ENCODE results near the gene ABCC4. TPM values are rescaled to one million over a fixed set of nuclear protein-coding genes. Genes with fewer than 3 reads are reported as not detected.

The ABCC4 gene
- total and polyA plus RNA-seq, 2 of the 13 experiments (the other 11 are each of a cell fraction or from before 2014, with no cell fraction given), result 4.2 to 11.3 TPM

DNA sequence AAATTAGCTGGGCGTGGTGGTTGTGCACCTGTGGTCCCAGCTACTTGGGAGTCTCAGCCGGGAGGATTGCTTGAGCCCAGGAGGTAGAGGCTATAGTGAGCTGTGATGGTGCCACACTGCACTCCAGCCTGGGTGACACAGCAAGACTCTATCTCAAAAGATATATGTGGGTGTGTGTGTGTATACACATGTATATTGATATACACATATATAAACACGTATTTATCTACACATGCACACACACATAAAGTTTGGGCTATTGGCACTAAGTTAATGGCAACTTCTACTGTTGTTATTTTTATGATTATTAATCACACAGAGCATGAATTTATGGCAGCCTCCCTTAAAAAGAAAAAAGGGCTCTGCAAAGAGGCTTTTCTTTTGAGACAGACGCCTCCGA lies 27.1 kb upstream of the ABCC4 start (continued):
- TF ChIP-seq, protein P1, sequence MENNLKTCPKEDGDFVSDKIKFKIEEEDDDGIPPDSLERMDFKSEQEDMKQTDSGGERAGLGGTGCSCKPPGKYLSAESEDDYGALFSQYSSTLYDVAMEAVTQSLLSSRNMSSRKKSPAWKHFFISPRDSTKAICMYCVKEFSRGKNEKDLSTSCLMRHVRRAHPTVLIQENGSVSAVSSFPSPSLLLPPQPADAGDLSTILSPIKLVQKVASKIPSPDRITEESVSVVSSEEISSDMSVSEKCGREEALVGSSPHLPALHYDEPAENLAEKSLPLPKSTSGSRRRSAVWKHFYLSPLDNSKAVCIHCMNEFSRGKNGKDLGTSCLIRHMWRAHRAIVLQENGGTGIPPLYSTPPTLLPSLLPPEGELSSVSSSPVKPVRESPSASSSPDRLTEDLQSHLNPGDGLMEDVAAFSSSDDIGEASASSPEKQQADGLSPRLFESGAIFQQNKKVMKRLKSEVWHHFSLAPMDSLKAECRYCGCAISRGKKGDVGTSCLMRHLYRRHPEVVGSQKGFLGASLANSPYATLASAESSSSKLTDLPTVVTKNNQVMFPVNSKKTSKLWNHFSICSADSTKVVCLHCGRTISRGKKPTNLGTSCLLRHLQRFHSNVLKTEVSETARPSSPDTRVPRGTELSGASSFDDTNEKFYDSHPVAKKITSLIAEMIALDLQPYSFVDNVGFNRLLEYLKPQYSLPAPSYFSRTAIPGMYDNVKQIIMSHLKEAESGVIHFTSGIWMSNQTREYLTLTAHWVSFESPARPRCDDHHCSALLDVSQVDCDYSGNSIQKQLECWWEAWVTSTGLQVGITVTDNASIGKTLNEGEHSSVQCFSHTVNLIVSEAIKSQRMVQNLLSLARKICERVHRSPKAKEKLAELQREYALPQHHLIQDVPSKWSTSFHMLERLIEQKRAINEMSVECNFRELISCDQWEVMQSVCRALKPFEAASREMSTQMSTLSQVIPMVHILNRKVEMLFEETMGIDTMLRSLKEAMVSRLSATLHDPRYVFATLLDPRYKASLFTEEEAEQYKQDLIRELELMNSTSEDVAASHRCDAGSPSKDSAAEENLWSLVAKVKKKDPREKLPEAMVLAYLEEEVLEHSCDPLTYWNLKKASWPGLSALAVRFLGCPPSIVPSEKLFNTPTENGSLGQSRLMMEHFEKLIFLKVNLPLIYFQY (CRISPR knock-in tag; IDR thresholded peaks at IDR 0.05; ENCODE audit: borderline replicate concordance), result no peak
- TF ChIP-seq RAD21 (CRISPR knock-in tag; IDR thresholded peaks at IDR 0.05) (no peak), ETV6 (CRISPR knock-in tag; conservative IDR thresholded peaks at IDR 0.05) (no peak), GPN1 (CRISPR knock-in tag; IDR thresholded peaks at IDR 0.05; ENCODE audit: borderline replicate concordance) (no peak), ZSCAN12 (CRISPR knock-in tag; IDR thresholded peaks at IDR 0.05) (no peak), ZNF841 (CRISPR knock-in tag; IDR thresholded peaks at IDR 0.05; ENCODE audit: borderline replicate concordance) (no peak), ASH2L (IDR thresholded peaks at IDR 0.05; ENCODE audit: insufficient read length, low read depth, low read length) (no peak), ZNF549 (CRISPR knock-in tag; IDR thresholded peaks at IDR 0.05) (no peak), ZFYVE20 (CRISPR knock-in tag; IDR thresholded peaks at IDR 0.05; ENCODE audit: borderline replicate concordance, low read depth) (no peak), SAFB2 (CRISPR knock-in tag; IDR thresholded peaks at IDR 0.05; ENCODE audit: borderline replicate concordance, low read depth) (no peak)
- TF ChIP-seq, protein P2, sequence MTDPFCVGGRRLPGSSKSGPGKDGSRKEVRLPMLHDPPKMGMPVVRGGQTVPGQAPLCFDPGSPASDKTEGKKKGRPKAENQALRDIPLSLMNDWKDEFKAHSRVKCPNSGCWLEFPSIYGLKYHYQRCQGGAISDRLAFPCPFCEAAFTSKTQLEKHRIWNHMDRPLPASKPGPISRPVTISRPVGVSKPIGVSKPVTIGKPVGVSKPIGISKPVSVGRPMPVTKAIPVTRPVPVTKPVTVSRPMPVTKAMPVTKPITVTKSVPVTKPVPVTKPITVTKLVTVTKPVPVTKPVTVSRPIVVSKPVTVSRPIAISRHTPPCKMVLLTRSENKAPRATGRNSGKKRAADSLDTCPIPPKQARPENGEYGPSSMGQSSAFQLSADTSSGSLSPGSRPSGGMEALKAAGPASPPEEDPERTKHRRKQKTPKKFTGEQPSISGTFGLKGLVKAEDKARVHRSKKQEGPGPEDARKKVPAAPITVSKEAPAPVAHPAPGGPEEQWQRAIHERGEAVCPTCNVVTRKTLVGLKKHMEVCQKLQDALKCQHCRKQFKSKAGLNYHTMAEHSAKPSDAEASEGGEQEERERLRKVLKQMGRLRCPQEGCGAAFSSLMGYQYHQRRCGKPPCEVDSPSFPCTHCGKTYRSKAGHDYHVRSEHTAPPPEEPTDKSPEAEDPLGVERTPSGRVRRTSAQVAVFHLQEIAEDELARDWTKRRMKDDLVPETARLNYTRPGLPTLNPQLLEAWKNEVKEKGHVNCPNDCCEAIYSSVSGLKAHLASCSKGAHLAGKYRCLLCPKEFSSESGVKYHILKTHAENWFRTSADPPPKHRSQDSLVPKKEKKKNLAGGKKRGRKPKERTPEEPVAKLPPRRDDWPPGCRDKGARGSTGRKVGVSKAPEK (CRISPR knock-in tag; IDR thresholded peaks at IDR 0.05; ENCODE audit: borderline replicate concordance), result no peak
- TF ChIP-seq, protein P3, sequence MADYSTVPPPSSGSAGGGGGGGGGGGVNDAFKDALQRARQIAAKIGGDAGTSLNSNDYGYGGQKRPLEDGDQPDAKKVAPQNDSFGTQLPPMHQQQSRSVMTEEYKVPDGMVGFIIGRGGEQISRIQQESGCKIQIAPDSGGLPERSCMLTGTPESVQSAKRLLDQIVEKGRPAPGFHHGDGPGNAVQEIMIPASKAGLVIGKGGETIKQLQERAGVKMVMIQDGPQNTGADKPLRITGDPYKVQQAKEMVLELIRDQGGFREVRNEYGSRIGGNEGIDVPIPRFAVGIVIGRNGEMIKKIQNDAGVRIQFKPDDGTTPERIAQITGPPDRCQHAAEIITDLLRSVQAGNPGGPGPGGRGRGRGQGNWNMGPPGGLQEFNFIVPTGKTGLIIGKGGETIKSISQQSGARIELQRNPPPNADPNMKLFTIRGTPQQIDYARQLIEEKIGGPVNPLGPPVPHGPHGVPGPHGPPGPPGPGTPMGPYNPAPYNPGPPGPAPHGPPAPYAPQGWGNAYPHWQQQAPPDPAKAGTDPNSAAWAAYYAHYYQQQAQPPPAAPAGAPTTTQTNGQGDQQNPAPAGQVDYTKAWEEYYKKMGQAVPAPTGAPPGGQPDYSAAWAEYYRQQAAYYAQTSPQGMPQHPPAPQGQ (CRISPR knock-in tag; IDR thresholded peaks at IDR 0.05; ENCODE audit: borderline replicate concordance), result no peak

Data from HepG2 (cell line).